ENCODE data around the gene RASSF8.

RASSF8 gene

DNA sequence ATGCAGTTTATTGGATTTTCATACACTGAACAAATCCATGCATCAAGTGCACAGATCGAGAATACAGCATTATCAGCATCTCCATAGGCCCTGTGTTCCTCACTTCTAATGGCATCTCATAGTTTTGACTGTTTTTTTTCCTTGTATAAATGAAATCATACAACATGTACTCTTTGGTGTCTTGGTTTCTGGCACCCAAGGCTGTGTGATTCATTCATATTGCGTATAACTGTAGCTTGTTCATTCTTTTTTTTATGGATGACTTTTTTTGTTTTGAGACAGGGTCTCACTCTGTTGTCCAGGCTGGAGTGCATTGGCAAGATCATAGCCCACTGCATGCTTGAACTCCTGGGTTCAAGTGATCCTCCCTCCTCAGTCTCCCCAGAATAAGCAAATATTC, 14.3 kb downstream of the RASSF8 start:
- DNase-seq (ENCODE audit: low spot score in 2 of 2) = no peak
- H3K4me3 ChIP-seq = no peak overlapping the region
- no peaks in the 10 kb centered on the region for H3K4me1 ChIP-seq
- in situ Hi-C loops (cut with MboI; ENCODE audit: low sequenced_read_pairs) = no loop called here
- H3K27me3 ChIP-seq (ENCODE audit: low read depth) = no peaks in the 10 kb centered on the region
- no peaks in the 10 kb centered on the region for H3K9me3 ChIP-seq
- H3K36me3 ChIP-seq (replicated peaks) = no peaks in the 10 kb centered on the region

DNA sequence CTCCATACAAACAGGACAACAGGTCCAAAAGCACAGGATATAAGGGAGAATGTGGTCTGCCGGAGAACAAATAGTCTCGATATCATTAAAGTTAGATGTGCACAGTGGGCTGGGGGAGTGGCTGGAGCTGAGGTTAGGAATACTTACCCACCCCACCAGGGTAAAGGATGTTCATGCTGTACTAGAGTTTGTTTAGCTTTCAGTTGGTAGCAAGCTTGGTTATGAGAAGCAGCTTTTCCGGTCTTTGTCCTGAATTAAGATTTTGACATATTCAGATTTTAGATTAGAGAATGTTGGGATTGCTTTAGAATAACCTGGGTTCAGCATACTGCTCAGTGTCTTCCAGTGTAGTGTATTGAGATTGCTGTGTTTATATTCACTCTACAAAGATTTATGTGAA, 16.7 kb downstream of the RASSF8 start:
- Histone ChIP-seq H3K9me3 (no peaks in the 10 kb centered on the region), H3K4me1 (no peaks in the 10 kb centered on the region), H3K27me3 (ENCODE audit: low read depth) (no peaks in the 10 kb centered on the region), H3K36me3 (replicated peaks) (no peaks in the 10 kb centered on the region), H3K4me3 (no peak overlapping the region)
- in situ Hi-C loops (cut with MboI; ENCODE audit: low sequenced_read_pairs) = no loop called here
- no peak for DNase-seq (ENCODE audit: low spot score in 2 of 2)

DNA sequence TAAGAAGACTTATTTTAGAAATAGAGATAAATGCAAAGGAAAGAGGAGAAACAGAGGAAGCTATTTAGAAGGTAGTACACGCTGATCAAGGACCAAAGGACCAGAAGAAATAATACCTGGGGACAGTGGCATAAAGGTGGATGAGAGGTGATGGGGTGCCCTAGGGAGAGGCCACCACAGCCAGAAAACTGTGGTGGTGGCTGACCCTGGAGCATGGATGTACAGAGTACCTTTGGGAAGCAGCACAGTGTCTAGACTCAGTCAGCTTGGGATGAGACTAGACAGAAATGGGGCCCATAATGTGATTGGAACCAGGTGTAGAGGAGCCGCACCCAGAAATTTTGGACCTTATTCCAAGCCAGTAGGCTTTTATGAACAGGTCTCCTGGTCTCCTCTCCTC, 17.2 kb downstream of the RASSF8 start:
- Histone ChIP-seq H3K27me3 (ENCODE audit: low read depth) (no peaks in the 10 kb centered on the region), H3K4me3 (no peak overlapping the region)
- in situ Hi-C loops (cut with MboI; ENCODE audit: low sequenced_read_pairs) = no loop called here

DNA sequence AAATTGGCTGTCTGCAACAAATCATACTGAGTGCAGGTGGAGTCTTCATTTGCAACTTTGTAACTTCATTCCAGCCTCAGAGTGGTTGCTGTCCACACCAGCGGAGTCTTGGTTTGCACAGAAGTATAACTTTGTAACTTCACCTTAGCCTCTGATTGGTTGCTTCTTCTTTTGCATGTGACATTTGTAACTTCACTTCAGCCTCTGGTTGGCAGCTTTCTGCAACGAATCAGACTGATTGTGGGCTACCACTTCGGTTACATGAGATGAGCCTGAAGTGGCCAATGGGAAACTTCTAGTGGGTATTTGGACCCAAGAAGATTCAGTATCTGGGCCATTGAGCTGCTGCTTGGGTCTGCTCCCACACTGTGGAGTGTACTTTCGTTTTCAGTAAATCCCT, 17.8 kb downstream of the RASSF8 start:
- Histone ChIP-seq H3K4me3 (no peak overlapping the region), H3K27me3 (ENCODE audit: low read depth) (no peaks in the 10 kb centered on the region), H3K36me3 (replicated peaks) (no peaks in the 10 kb centered on the region), H3K4me1 (no peaks in the 10 kb centered on the region), H3K9me3 (no peaks in the 10 kb centered on the region)
- DNase-seq (ENCODE audit: low spot score in 2 of 2) = no peak
- in situ Hi-C loops (cut with MboI; ENCODE audit: low sequenced_read_pairs) = no loop called here

More for the DNA sequence above, 17.2 kb downstream of the RASSF8 start:
- no peak for DNase-seq (ENCODE audit: low spot score in 2 of 2)
- Histone ChIP-seq H3K36me3 (replicated peaks) (no peaks in the 10 kb centered on the region), H3K9me3 (no peaks in the 10 kb centered on the region), H3K4me1 (no peaks in the 10 kb centered on the region)

DNA sequence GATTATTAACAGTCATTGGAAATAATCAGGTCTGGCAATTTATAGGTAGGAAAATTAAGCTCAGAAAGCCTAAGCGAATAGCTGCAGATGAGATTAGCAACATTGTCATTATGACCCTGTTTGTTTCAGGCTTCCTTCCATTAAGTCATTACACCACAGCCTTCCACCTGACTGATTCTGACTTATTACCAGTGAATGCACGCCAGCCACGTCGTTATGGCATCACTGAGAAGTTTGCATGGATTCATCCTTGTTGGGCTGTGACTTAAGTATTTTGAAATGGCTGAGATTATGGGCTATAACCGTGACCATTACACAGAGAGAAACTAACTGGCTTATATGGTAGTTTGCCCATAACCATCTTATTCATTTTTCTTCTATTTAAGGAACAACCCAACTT, 18.6 kb downstream of the RASSF8 start:
- Histone ChIP-seq H3K4me1 (no peaks in the 10 kb centered on the region), H3K36me3 (replicated peaks) (no peaks in the 10 kb centered on the region), H3K4me3 (no peak overlapping the region), H3K9me3 (no peaks in the 10 kb centered on the region), H3K27me3 (ENCODE audit: low read depth) (no peaks in the 10 kb centered on the region)
- in situ Hi-C loops (cut with MboI; ENCODE audit: low sequenced_read_pairs) = no loop called here
- no peak for DNase-seq (ENCODE audit: low spot score in 2 of 2)

- Histone ChIP-seq H3K27me3 (ENCODE audit: low read depth) (no peaks in the 10 kb centered on the region), H3K9me3 (no peaks in the 10 kb centered on the region), H3K4me1 (no peaks in the 10 kb centered on the region), H3K36me3 (replicated peaks) (no peaks in the 10 kb centered on the region), H3K4me3 (no peak overlapping the region)
- DNase-seq (ENCODE audit: low spot score in 2 of 2) = no peak
- in situ Hi-C loops (cut with MboI; ENCODE audit: low sequenced_read_pairs) = no loop called here
Measured at GRCh38 chr12:25979059-25979458, 20.6 kb downstream of the RASSF8 start.

DNA sequence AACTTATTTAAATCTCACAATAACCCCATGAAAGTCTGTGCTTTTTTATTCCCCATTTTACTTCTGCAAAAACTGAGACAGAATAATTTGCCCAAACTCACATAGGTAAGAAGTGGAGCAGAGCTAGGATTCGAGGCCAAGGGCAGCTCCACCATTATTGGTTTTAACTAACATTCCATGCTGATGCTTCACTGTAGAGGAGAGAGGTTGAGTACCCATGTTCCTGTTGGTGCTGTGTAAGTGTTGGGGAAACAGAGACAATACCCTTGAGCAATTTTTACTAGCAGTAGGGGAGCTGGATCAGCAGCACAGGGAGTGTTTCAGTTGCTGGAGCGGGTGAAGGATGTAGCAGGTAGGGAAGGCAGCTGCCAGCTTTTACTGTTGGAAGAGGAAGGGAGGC, 21.1 kb downstream of the RASSF8 start:
- no peaks in the 10 kb centered on the region for H3K9me3 ChIP-seq
- no peaks in the 10 kb centered on the region for H3K36me3 ChIP-seq (replicated peaks)
- H3K4me1 ChIP-seq = peaks cover 3% of the 10 kb centered on the region; the same call in 1 of the 2 replicates
- in situ Hi-C loops (cut with MboI; ENCODE audit: low sequenced_read_pairs) = no loop called here
- no peak overlapping the region for H3K4me3 ChIP-seq
- DNase-seq (ENCODE audit: low spot score in 2 of 2) = no peak
- H3K27me3 ChIP-seq (ENCODE audit: low read depth) = no peaks in the 10 kb centered on the region

DNA sequence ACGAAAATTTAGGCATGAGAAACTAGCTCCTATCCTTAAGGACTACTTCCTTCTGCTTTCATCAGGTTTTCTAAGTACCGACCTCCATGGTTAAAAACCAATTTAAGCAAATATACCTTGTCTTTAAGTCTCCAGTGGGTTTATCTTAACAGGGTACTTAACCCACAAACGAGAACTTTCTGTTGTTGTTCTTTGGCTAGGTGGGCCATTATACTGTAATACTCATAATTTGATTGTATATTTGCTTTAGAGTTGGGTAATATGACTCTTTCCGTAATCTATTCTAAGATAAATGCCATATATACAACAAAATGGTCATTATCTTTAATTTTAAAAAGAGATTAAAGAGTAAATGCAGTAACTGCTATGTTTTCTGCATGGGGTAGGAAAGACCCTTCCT, 21.6 kb downstream of the RASSF8 start:
- Histone ChIP-seq H3K36me3 (replicated peaks) (no peaks in the 10 kb centered on the region), H3K27me3 (ENCODE audit: low read depth) (no peaks in the 10 kb centered on the region), H3K4me1 (peaks cover 6% of the 10 kb centered on the region), H3K4me3 (no peak overlapping the region), H3K9me3 (no peaks in the 10 kb centered on the region)
- in situ Hi-C loops (cut with MboI; ENCODE audit: low sequenced_read_pairs) = no loop called here
- no peak for DNase-seq (ENCODE audit: low spot score in 2 of 2)

DNA sequence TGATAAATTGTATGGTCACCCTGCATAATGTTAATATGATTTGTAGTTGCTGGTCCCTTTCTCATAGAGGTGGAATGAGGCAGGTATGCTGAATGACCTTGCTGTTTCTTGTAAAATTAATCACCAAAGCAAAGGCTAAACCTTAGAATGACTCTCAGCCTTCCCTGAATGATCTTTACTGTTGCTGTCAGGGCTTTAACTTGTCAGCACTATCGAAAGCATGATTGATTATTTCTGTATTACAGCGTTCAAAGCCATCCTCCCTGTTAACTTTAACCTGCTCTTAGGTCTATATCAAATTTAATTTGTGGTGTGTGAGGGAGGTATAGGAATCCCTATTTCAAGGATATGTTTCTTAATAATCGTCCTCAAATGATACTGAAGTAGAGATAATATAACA, 23.1 kb downstream of the RASSF8 start:
- DNase-seq (ENCODE audit: low spot score in 2 of 2) = no peak
- no peaks in the 10 kb centered on the region for H3K27me3 ChIP-seq (ENCODE audit: low read depth)
- in situ Hi-C loops (cut with MboI; ENCODE audit: low sequenced_read_pairs) = no loop called here

DNA sequence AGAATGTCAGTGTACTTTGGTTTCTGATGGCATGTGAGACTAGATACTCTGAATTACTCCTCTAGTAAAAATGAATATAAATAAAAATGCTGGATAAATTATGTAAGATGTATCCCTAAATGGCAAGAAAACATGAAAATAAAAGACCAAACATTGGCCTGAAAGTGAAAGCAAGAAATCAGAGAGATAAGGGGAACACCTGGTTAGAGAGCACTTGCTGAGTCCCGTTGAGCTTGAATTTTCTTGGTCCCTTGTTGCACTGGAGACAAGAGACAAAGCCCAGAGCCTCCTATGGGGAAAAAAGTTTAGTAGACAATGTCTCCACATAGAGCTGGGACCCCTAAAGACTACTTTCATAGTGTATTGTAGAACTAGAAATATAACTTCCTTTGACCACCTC, 23.9 kb downstream of the RASSF8 start:
- Histone ChIP-seq H3K9me3 (no peaks in the 10 kb centered on the region), H3K4me3 (no peak overlapping the region), H3K4me1 (peaks cover 13% of the 10 kb centered on the region), H3K36me3 (replicated peaks) (no peaks in the 10 kb centered on the region), H3K27me3 (ENCODE audit: low read depth) (no peaks in the 10 kb centered on the region)
- in situ Hi-C loops (cut with MboI; ENCODE audit: low sequenced_read_pairs) = no loop called here
- no peak for DNase-seq (ENCODE audit: low spot score in 2 of 2)

More for the DNA sequence above, 23.1 kb downstream of the RASSF8 start:
- Histone ChIP-seq H3K36me3 (replicated peaks) (no peaks in the 10 kb centered on the region), H3K4me3 (no peak overlapping the region), H3K9me3 (no peaks in the 10 kb centered on the region), H3K4me1 (peaks cover 13% of the 10 kb centered on the region)

GRCh38 chr12:25983625-25984024, 25.1 kb downstream of the RASSF8 start:
- DNase-seq (ENCODE audit: low spot score in 2 of 2) = no peak
- in situ Hi-C loops (cut with MboI; ENCODE audit: low sequenced_read_pairs) = no loop called here
- Histone ChIP-seq H3K36me3 (replicated peaks) (no peaks in the 10 kb centered on the region), H3K9me3 (no peaks in the 10 kb centered on the region), H3K4me3 (no peak overlapping the region), H3K4me1 (peaks cover 13% of the 10 kb centered on the region), H3K27me3 (ENCODE audit: low read depth) (no peaks in the 10 kb centered on the region)

- Histone ChIP-seq H3K27me3 (ENCODE audit: low read depth) (no peaks in the 10 kb centered on the region), H3K4me3 (no peak overlapping the region), H3K4me1 (peaks cover 13% of the 10 kb centered on the region), H3K9me3 (no peaks in the 10 kb centered on the region), H3K36me3 (replicated peaks) (no peaks in the 10 kb centered on the region)
- in situ Hi-C loops (cut with MboI; ENCODE audit: low sequenced_read_pairs) = no loop called here
- peak; percentile 18 to 22 for DNase-seq (ENCODE audit: low spot score in 2 of 2)
Measured at GRCh38 chr12:25984759-25985158, 26.3 kb downstream of the RASSF8 start.

GRCh38 chr12:25985316-25986175, 27.1 kb downstream of the RASSF8 start:
- peaks cover 13% of the 10 kb centered on the region for H3K4me1 ChIP-seq
- no peak overlapping the region for H3K4me3 ChIP-seq
- no peaks in the 10 kb centered on the region for H3K36me3 ChIP-seq (replicated peaks)
- H3K9me3 ChIP-seq = no peaks in the 10 kb centered on the region
- no peak for DNase-seq (ENCODE audit: low spot score in 2 of 2)
- H3K27me3 ChIP-seq (ENCODE audit: low read depth) = no peaks in the 10 kb centered on the region
- in situ Hi-C loops (cut with MboI; ENCODE audit: low sequenced_read_pairs) = no loop called here

- in situ Hi-C loops (cut with MboI; ENCODE audit: low sequenced_read_pairs) = no loop called here
- Histone ChIP-seq H3K4me1 (peaks cover 13% of the 10 kb centered on the region), H3K4me3 (no peak overlapping the region), H3K9me3 (no peaks in the 10 kb centered on the region), H3K36me3 (replicated peaks) (no peaks in the 10 kb centered on the region), H3K27me3 (ENCODE audit: low read depth) (no peaks in the 10 kb centered on the region)
- no peak for DNase-seq (ENCODE audit: low spot score in 2 of 2)
Measured at GRCh38 chr12:25986180-25986579, 27.7 kb downstream of the RASSF8 start.

GRCh38 chr12:25988505-25988904, 30.0 kb downstream of the RASSF8 start:
- in situ Hi-C loops (cut with MboI; ENCODE audit: low sequenced_read_pairs) = no loop called here
- Histone ChIP-seq H3K36me3 (replicated peaks) (no peaks in the 10 kb centered on the region), H3K4me1 (peaks cover 13% of the 10 kb centered on the region), H3K4me3 (no peak overlapping the region), H3K27me3 (ENCODE audit: low read depth) (no peaks in the 10 kb centered on the region), H3K9me3 (no peaks in the 10 kb centered on the region)
- DNase-seq (ENCODE audit: low spot score in 2 of 2) = no peak

Data from HAP-1 (cell line).